ENCODE results near the gene TACR1. TPM values are rescaled to one million over a fixed set of nuclear protein-coding genes. Genes with fewer than 3 reads are reported as not detected.

Gene TACR1
- total and polyA plus RNA-seq, 2 of the 4 experiments (the other 2 are of a cell fraction), result under 0.01 to 0.09 TPM

GRCh38 chr2:75097831-75098230, 101.5 kb downstream of the TACR1 start:
- no peak overlapping the region for H3K23ac ChIP-seq (ENCODE audit: low read depth, low read length)
- intact Hi-C loops (cut with micrococcal nuclease), result loop anchor here (10.0 kb wide), 1 partner anchor 307 kb away; no protein-coding TSS in a partner anchor
- H3K36me3 ChIP-seq (ENCODE audit: control insufficient read depth, insufficient read depth, low read length), result no peaks in the 10 kb centered on the region
- ATAC-seq (ENCODE audit: low read depth) (no peak), DNase-seq (no peak)
- peaks cover 3% of the 10 kb centered on the region; the same call in 1 of the 2 replicates for H3K9me1 ChIP-seq (ENCODE audit: insufficient read depth, low read length)
- H2AK5ac ChIP-seq (ENCODE audit: low read depth, low read length), result no peak overlapping the region
- H4K8ac ChIP-seq (ENCODE audit: low read depth in 2 of 2, low read length in 2 of 2), result no peak overlapping the region
- no peak overlapping the region for H2BK15ac ChIP-seq (ENCODE audit: low read depth, low read length)
- H4K20me1 ChIP-seq (ENCODE audit: insufficient read depth, low read length), result no peaks in the 10 kb centered on the region
- no peak overlapping the region for H3K27ac ChIP-seq (ENCODE audit: insufficient read depth, low read length)
- no peak overlapping the region for H4K91ac ChIP-seq (ENCODE audit: insufficient read depth, low read depth, low read length)
- no peak overlapping the region for H3K18ac ChIP-seq (ENCODE audit: low read depth, low read length)
- dilution Hi-C loops (cut with HindIII; ENCODE audit: low sequenced_read_pairs, unreplicated experiment), result no loop called here
- H3K4ac ChIP-seq (ENCODE audit: low read depth, low read length), result no peak overlapping the region
- TF ChIP-seq NFE2L2 (IDR thresholded peaks at IDR 0.05; ENCODE audit: low read depth, low read length), result no peak
- no peak for TF ChIP-seq CTCF (conservative IDR thresholded peaks at IDR 0.05; ENCODE audit: low read depth, low read length)
- TF ChIP-seq CHD1 (IDR thresholded peaks at IDR 0.05; ENCODE audit: low read depth, low read length), result no peak
- TF ChIP-seq MXI1 (IDR thresholded peaks at IDR 0.05; ENCODE audit: borderline replicate concordance, low read depth, low read length), result no peak
- TF ChIP-seq RCOR1 (IDR thresholded peaks at IDR 0.05; ENCODE audit: insufficient replicate concordance, low read length), result no peak
- no peak for TF ChIP-seq FOS (IDR thresholded peaks at IDR 0.05; ENCODE audit: low read depth, low read length)
- H2BK5ac ChIP-seq (ENCODE audit: low read depth, low read length, poor library complexity, severe bottlenecking), result no peak overlapping the region
- peaks cover 2% of the 10 kb centered on the region; the same call in 1 of the 2 replicates for H3K9me3 ChIP-seq (ENCODE audit: control insufficient read depth, insufficient read depth, low read length)
- no peak overlapping the region for H3K14ac ChIP-seq (replicated peaks; ENCODE audit: low read depth, low read length)
- no peak overlapping the region for H3K4me2 ChIP-seq (ENCODE audit: low read depth, low read length)
- H3K79me1 ChIP-seq (ENCODE audit: low read depth in 1 of 2, low read length in 2 of 2), result no peaks in the 10 kb centered on the region
- H3K9ac ChIP-seq (ENCODE audit: low read depth, low read length), result no peak overlapping the region
- no peak overlapping the region for H2AK9ac ChIP-seq (replicated peaks; ENCODE audit: low read depth, low read length, poor library complexity)
- no peak overlapping the region for H4K5ac ChIP-seq (ENCODE audit: low read depth, low read length)
- H2BK20ac ChIP-seq (ENCODE audit: low read depth, low read length), result no peak overlapping the region
- in situ Hi-C loops (cut with MboI; ENCODE audit: low sequenced_read_pairs), result no loop called here
- H3K4me3 ChIP-seq (ENCODE audit: insufficient read depth, low read depth, low read length), result no peak overlapping the region
- no CpG with 5 or more reads among the region's 1 CpG for WGBS, 2 experiments (ENCODE audit: extremely low coverage in 2 of 2, insufficient read length in 1 of 2)
- no peak overlapping the region for H3K56ac ChIP-seq (ENCODE audit: extremely low read depth, insufficient read depth, low read length)
- H3K27me3 ChIP-seq (ENCODE audit: control insufficient read depth, insufficient read depth, low read length), result peaks cover 2% of the 10 kb centered on the region; the same call in 1 of the 2 replicates
- no peak overlapping the region for H2AFZ ChIP-seq (replicated peaks; ENCODE audit: low read length, poor library complexity)
- ChIA-PET POLR2A (ENCODE audit: unreplicated experiment) (no interaction called here), CTCF (interaction anchor here (0.6 kb wide), 1 partner anchor 311 kb away, joined by 3 read pairs; no protein-coding TSS in a partner anchor)
- H2BK120ac ChIP-seq (ENCODE audit: low read depth, low read length), result no peak overlapping the region
- BruUV-seq (replicated peaks), result no TSS peak
- peaks cover 5% of the 10 kb centered on the region for H3K4me1 ChIP-seq (ENCODE audit: control insufficient read depth, insufficient read depth, low read length)
